IgD-negative memory B cell (primary cell): ENCODE measurements around the gene SLC6A3. TPM values are rescaled to one million over a fixed set of nuclear protein-coding genes. Genes with fewer than 3 reads are reported as not detected.
"Not testable (repeated sequence)": the region's sequence is repeated elsewhere in the genome, so short reads cannot be mapped to it uniquely, and the experiment has no call there.

Experiments
- H3K27ac Mint-ChIP-seq, 3 donors: one replicate each; pipeline ENCODE4 v1.8.0; 2020 to 2022; ENCODE audit warnings: mild to moderate bottlenecking in 3 of 3, mixed read lengths in 3 of 3, moderate library complexity in 1 of 3
- H3K27me3 Mint-ChIP-seq: one replicate; pipeline ENCODE4 v1.8.0; 2021; ENCODE audit warnings: mixed read lengths
- H3K36me3 Mint-ChIP-seq: one replicate; pipeline ENCODE4 v1.8.0; 2020; ENCODE audit warnings: mild to moderate bottlenecking, mixed read lengths
- H3K4me1 Mint-ChIP-seq, 3 donors: one replicate each; pipeline ENCODE4 v1.8.0; 2020 to 2022; ENCODE audit warnings: mixed read lengths in 3 of 3, mild to moderate bottlenecking in 1 of 3
- H3K4me3 Mint-ChIP-seq, 4 donors: one replicate each; pipeline ENCODE4 v1.8.0; 2020 to 2022; ENCODE audit warnings: mild to moderate bottlenecking in 4 of 4, mixed read lengths in 4 of 4, moderate library complexity in 3 of 4
- H3K9me3 Mint-ChIP-seq, 3 donors: one replicate each; pipeline ENCODE4 v1.8.0; 2020 to 2021; ENCODE audit warnings: mixed read lengths in 3 of 3, mild to moderate bottlenecking in 1 of 3
- polyA plus RNA-seq: library from polyadenylated mRNA; unstranded; fragments of 300-500 nt; fragmentation: Illumina TruSeq; gene quantifications from one replicate; pipeline ENCODE4 v1.2.3, GENCODE V29; 2021

Gene SLC6A3
- polyA plus RNA-seq, 1 donor from 2014 or later, result not detected

- Mint-ChIP-seq H3K4me1 (no peaks in the 10 kb centered on the region), H3K27me3 (peaks cover 2% of the 10 kb centered on the region), H3K36me3 (peaks cover 3% of the 10 kb centered on the region), H3K9me3 (peaks cover 17 to 22% (median 18%) of the 10 kb centered on the region in 3 donors), H3K4me3 (no peak overlapping the region), H3K27ac (no peak overlapping the region)
These were observed 12.9 kb downstream of the SLC6A3 start for GRCh38 chr5:1432296-1432695.

GRCh38 chr5:1431896-1432295 is 13.3 kb downstream of the SLC6A3 start:
- Mint-ChIP-seq H3K9me3 (peaks cover 18 to 24% (median 19%) of the 10 kb centered on the region in 3 donors), H3K27me3 (peaks cover 2% of the 10 kb centered on the region), H3K4me1 (no peaks in the 10 kb centered on the region), H3K27ac (no peak overlapping the region), H3K4me3 (no peak overlapping the region), H3K36me3 (peaks cover 3% of the 10 kb centered on the region)

- H3K27ac Mint-ChIP-seq, result no peak overlapping the region
- H3K9me3 Mint-ChIP-seq, result peaks cover 19 to 29% (median 19%) of the 10 kb centered on the region in 3 donors
- H3K36me3 Mint-ChIP-seq, result peaks cover 3% of the 10 kb centered on the region
- no peak overlapping the region for H3K4me3 Mint-ChIP-seq
- no peaks in the 10 kb centered on the region for H3K4me1 Mint-ChIP-seq
- peaks cover 2% of the 10 kb centered on the region for H3K27me3 Mint-ChIP-seq
These were observed 14.0 kb downstream of the SLC6A3 start for GRCh38 chr5:1431021-1431811.

- peaks cover 3% of the 10 kb centered on the region for H3K36me3 Mint-ChIP-seq
- H3K4me1 Mint-ChIP-seq, result no peaks in the 10 kb centered on the region
- H3K9me3 Mint-ChIP-seq, result peaks cover 22 to 31% (median 24%) of the 10 kb centered on the region in 3 donors
- H3K27me3 Mint-ChIP-seq, result peaks cover 2% of the 10 kb centered on the region
- H3K4me3 Mint-ChIP-seq, result no peak overlapping the region
- no peak overlapping the region for H3K27ac Mint-ChIP-seq
These were observed 15.0 kb downstream of the SLC6A3 start for GRCh38 chr5:1430121-1430795.

- H3K4me3 Mint-ChIP-seq, result no peak overlapping the region
- peaks cover 3% of the 10 kb centered on the region for H3K36me3 Mint-ChIP-seq
- peaks cover 2% of the 10 kb centered on the region for H3K27me3 Mint-ChIP-seq
- H3K4me1 Mint-ChIP-seq, result no peaks in the 10 kb centered on the region
- peaks cover 22 to 34% (median 24%) of the 10 kb centered on the region in 3 donors for H3K9me3 Mint-ChIP-seq
- H3K27ac Mint-ChIP-seq, result no peak overlapping the region
These were observed 15.7 kb downstream of the SLC6A3 start for GRCh38 chr5:1429496-1429895.

- H3K4me3 Mint-ChIP-seq, result no peak overlapping the region
These were observed 16.2 kb downstream of the SLC6A3 start for GRCh38 chr5:1429066-1429465.

GRCh38 chr5:1428107-1428506 is 17.1 kb downstream of the SLC6A3 start:
- peaks cover 20 to 34% (median 21%) of the 10 kb centered on the region in 3 donors for H3K9me3 Mint-ChIP-seq

More at GRCh38 chr5:1429066-1429465, 16.2 kb downstream of the SLC6A3 start:
- Mint-ChIP-seq H3K27ac (no peak overlapping the region), H3K27me3 (peaks cover 5% of the 10 kb centered on the region), H3K9me3 (peaks cover 22 to 34% (median 26%) of the 10 kb centered on the region in 3 donors), H3K4me1 (no peaks in the 10 kb centered on the region), H3K36me3 (peaks cover 3% of the 10 kb centered on the region)

GRCh38 chr5:1424716-1425115 is 20.5 kb downstream of the SLC6A3 start:
- H3K4me3 Mint-ChIP-seq, result no peak overlapping the region
- no peaks in the 10 kb centered on the region for H3K36me3 Mint-ChIP-seq
- peaks cover 13 to 30% (median 19%) of the 10 kb centered on the region in 3 donors for H3K9me3 Mint-ChIP-seq
- peaks cover 3% of the 10 kb centered on the region for H3K27me3 Mint-ChIP-seq
- no peak overlapping the region for H3K27ac Mint-ChIP-seq
- H3K4me1 Mint-ChIP-seq, result no peaks in the 10 kb centered on the region

More at GRCh38 chr5:1428107-1428506, 17.1 kb downstream of the SLC6A3 start:
- Mint-ChIP-seq H3K27ac (no peak overlapping the region), H3K27me3 (peaks cover 3% of the 10 kb centered on the region), H3K4me3 (no peak overlapping the region), H3K36me3 (peaks cover 3% of the 10 kb centered on the region), H3K4me1 (no peaks in the 10 kb centered on the region)

- H3K4me3 Mint-ChIP-seq, result no peak overlapping the region
- H3K27ac Mint-ChIP-seq, result no peak overlapping the region
- peaks cover 8 to 25% (median 13%) of the 10 kb centered on the region in 3 donors for H3K9me3 Mint-ChIP-seq
- no peaks in the 10 kb centered on the region for H3K36me3 Mint-ChIP-seq
- no peaks in the 10 kb centered on the region for H3K4me1 Mint-ChIP-seq
- peaks cover 3% of the 10 kb centered on the region for H3K27me3 Mint-ChIP-seq
These were observed 21.2 kb downstream of the SLC6A3 start for GRCh38 chr5:1423901-1424603.

GRCh38 chr5:1422522-1422921 is 22.7 kb downstream of the SLC6A3 start:
- peaks cover 5 to 15% (median 8%) of the 10 kb centered on the region in 3 donors for H3K9me3 Mint-ChIP-seq
- not testable (repeated sequence) for H3K36me3 Mint-ChIP-seq, H3K4me1 Mint-ChIP-seq, H3K4me3 Mint-ChIP-seq, H3K27ac Mint-ChIP-seq, H3K27me3 Mint-ChIP-seq

- H3K4me3 Mint-ChIP-seq, result no peak overlapping the region
- H3K36me3 Mint-ChIP-seq, result no peaks in the 10 kb centered on the region
- peaks cover 0 to 2% (median 1%) of the 10 kb centered on the region in 3 donors for H3K4me1 Mint-ChIP-seq
- H3K27ac Mint-ChIP-seq, result peak overlapping the region in 1 of 3 donors; percentile 3
- H3K27me3 Mint-ChIP-seq, result peaks cover 3% of the 10 kb centered on the region
- peaks cover 3 to 10% (median 8%) of the 10 kb centered on the region in 3 donors for H3K9me3 Mint-ChIP-seq
These were observed 23.5 kb downstream of the SLC6A3 start for GRCh38 chr5:1421521-1422341.

- H3K4me1 Mint-ChIP-seq, result peaks cover 0 to 2% (median 1%) of the 10 kb centered on the region in 3 donors
- no peak overlapping the region for H3K27ac Mint-ChIP-seq
- H3K4me3 Mint-ChIP-seq, result no peak overlapping the region
- H3K36me3 Mint-ChIP-seq, result no peaks in the 10 kb centered on the region
- H3K27me3 Mint-ChIP-seq, result peaks cover 3% of the 10 kb centered on the region
- peaks cover 0 to 5% (median 4%) of the 10 kb centered on the region in 3 donors for H3K9me3 Mint-ChIP-seq
These were observed 24.7 kb downstream of the SLC6A3 start for GRCh38 chr5:1420211-1421195.

GRCh38 chr5:1419476-1420210 is 25.6 kb downstream of the SLC6A3 start:
- Mint-ChIP-seq H3K36me3 (no peaks in the 10 kb centered on the region), H3K4me3 (no peak overlapping the region), H3K27ac (no peak overlapping the region), H3K4me1 (peaks cover 0 to 2% (median 1%) of the 10 kb centered on the region in 3 donors), H3K9me3 (peaks cover 0 to 2% (median 0%) of the 10 kb centered on the region in 3 donors), H3K27me3 (peaks cover 3% of the 10 kb centered on the region)
